NCI-H1930 (cell line): ENCODE results near the gene RAP1GAP.

ENCODE experiments used
- DNase-seq, 2 experiments: peaks; one replicate each; lab custom pipeline; 2025; lab: John Stamatoyannopoulos, UW

The RAP1GAP gene

DNA sequence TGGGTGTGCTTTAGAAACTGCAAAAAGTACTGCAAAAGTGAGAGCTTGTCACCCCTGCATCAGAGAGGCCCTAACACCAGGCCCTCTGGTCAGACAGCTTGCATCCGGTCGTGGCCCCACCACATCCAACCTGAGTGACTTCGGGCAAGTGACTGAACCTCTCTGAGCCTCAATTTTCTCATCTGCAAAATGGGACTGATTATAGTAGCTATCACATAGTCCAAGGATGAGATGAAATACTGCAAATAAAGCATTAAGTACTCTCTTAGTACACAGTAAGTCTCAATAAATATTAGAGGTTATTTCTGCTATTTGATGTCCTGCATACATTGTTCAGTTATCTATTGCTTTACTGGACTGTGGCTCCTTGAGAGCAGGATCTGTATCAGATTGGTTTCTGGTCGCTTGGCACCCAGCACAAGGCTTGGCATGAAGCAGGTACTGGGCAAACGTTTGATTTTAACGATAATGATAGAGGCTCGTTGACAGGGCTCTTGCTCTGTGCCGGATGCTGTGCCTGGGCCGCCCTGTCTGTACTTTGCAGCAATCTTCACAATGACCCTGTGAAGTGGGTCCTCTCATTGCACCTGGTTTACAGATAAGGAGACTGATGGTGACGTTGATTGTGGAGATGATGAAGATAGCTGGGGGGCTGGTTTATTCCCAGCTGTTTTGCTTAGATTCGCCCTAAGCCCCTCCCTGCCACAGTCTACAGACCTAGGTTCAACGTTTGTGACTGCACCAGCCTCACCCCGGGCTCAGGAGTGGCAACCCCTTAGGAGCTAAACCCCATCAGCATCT lies 43.6 kb downstream of the RAP1GAP start:
- DNase-seq: no peak

DNA sequence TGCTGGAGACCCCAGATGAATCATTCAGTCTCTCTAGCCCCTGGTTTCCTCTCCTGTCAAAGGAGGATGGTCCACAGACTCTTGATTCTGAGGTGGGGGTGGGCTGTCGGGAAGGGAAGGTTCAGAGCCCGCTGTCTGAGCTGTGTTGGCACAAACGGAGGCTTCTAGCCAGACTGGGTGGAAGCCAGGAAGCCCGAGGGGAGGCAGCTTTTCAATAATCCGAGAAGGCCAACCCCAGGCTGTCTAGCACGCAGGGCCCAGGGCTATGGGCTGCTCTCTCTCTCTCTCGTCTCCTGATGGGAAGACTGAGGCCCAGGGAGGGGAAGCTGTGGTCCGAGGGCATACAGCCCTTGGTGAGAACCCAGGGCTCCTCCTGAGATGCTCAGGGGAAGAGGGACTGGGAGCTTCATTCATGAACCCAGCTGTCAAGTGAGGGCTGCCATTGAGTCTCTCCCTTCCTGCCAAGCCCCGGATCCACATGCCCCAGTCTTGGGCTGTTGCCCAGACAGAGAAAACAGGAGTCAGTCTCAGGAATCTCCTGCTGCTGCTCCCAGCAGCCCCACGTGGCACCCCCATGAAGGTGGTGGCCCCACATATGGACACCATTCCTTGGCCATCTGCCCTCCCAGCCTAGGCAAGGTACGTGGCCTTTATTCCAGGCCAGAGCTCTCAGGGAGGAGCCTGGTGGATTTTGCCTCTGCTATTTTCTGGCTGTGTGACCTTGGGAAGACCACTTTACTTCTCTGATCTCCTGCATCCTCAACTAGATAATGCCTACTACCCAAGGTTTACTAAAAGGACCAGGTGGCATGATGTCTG lies 44.4 kb downstream of the RAP1GAP start:
- DNase-seq: no peak

DNA sequence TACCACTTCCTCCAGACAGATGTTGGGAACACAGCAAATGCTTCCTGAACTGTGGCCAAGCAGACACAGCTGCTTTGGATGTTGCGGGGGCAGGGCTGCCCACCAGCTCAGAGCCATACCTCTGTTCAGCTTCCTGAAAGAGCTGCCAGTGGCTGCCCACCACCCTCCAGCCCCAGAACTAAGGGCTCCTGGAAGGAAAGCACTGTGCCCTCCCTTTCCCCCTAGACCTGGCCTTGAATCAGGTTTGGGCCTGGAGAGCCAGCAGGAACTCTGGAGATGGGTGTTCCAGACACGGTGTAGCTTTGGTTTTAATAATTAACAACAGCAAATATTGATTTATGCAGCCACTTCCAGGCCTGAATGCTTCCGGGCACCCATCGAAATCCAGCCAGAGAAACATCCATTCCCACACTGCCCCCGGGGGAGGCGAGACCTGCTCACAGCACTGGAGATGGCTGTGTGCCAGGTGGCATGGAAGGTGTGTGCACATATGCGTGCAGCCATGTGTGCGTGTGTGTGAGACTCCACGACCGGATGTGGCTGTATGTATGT lies 45.7 kb downstream of the RAP1GAP start:
- no peak for DNase-seq

DNA sequence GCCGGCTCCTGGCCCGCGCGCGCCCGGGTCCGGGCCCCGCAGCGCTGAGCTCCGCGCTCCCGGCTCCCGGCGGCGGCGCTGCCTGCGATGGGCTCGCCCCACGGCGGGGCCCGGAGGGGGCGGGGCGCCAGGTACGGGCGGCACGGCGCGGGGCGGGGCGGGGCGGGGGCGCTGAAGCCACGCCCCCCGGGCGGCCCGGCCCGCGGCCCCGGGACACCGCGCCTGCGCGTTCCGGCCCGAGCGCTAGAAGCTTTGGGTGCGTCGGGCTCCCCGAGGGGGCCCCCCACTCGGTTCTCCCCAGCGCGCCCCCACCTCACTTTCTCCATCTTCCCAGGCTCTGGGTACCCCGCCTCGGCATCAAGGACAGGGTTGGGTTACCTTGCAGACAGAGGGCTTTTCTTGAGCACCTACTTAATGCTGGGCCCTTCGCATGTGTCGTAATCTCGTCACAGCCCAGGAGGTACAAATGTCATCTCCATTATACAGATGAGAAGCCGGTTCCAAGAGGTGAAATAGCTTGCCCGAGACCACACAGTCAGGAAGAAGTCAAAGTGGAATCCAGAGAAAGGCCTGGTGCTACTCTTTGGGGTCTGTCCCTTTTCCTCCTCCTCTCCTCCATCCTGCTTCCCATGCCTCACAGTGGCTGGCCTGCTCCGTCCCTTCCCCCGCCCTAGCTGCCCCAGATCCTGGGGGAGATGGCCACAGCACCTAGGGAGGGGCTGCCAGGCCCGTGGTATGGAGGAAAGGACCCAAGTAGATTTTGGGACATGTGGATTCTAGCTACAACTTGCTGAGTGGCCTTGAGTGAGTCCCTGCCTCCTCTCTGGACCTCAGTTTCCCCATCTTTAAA lies 46.5 kb downstream of the RAP1GAP start:
- no peak for DNase-seq

DNA sequence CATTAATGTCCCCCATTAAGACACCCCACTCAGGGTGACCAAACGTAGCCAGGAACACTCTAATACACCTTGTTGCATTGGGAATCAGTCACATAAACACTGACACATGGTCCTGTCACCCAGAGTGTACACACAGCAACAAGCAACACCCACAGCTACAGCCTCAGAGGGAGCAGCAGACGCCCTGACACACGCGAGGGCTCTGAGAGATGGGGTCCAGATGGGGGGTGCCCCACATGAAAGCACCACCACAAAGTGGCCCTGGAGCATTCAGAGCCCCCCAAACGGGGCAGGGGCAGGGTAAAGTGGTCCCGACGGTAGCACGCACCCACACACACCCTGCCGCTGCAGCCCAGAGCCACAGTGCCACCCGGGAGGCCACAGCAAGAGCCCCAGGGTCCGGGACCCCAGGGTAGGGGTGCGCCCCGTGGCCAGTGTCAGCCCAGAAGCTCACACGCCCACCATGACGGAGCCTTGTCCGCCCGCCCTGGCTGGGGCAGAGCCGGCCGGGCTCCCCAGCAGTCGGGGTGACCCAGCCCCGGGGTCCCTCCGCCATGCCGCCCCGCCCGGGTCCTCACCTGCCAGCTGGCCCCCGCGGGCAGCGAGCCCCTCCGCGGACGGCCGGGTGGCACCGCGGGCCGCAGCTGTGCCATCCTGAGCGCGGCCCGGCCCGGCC lies 47.3 kb downstream of the RAP1GAP start:
- no peak for DNase-seq

DNA sequence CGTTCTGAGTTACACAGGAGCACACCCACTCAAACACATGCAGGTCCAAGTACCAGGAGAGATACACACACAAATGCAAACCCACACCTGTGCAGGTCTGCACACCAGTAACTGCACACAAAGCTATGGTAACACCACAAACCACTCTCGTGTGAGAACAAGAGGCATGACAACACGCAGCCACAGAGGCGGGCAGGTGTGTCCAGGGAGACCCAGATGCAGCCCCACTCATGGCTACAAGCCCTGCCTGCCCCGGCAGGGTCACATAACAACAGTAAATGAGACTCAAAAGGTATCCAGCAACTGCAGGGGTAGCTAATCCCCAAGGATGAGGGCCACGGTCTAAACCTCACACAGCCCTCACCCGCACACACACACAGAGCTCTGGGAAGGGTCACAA lies 48.1 kb downstream of the RAP1GAP start:
- no peak for DNase-seq

DNA sequence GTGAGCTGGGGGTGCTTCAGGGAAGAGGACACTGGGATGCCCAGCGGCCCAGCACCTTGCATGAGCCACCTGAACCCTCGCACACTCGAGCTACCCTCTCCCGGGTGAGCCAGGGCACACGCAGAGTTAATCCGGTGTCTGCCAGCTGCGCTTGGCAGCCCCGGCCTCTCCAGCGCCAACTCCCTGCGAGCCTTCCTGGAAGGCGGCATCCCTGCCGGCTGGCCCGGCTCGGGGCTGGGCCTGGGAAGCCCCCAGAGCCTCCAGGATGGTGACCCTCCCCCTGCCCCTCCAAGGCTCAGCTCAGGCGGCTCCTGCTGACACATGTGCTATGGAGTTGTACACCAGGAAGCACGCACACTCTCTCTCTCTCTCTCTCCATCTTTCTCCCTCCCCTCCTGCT lies 48.7 kb downstream of the RAP1GAP start:
- DNase-seq: no peak

DNA sequence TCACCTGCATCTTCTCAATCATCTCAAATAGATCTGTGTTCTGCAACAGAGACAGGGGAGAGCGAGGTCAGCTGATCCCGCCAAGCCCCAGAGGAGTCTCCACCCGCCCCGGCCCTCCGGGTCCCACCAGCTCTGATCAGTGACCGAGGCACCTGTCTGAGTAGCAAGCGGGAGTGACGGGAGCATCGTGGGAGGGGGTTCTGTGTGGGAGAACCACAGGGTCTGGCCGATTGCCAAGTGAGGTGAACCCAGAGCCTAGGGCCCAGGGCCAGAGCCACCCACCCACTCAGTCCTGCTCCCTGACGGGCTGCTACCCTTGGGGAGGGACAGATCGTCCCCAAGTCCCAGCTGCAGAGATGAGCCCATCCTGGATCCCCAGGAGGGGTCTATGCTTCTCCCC lies 49.1 kb downstream of the RAP1GAP start:
- no peak for DNase-seq

DNA sequence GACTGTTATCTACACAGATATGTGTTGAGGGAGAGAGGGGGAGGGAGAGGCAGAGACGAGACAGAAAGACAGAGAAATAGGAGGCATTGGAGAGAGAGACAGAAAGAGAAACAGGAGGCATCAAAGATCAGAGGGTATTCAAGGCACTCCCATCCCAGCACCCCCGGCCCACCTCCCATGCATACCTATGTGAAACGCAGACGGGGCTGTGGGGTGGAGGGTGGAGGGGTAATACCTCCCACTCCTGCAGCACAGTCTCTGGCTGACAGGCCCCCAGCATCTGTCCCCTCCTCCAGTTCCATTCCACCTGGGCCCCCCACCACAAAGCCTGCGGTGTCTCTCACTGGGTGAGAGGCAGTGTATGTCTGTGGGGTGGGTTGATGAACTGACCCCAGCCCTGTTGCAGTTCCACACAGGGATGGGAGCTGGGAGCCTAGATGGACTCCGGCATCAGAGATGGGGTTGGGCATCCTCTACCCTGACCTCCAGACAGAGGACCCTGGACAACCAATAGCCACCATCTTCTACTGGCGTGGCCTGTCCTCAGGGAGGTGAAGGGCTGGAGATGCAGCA lies 49.7 kb downstream of the RAP1GAP start:
- DNase-seq: no peak

DNA sequence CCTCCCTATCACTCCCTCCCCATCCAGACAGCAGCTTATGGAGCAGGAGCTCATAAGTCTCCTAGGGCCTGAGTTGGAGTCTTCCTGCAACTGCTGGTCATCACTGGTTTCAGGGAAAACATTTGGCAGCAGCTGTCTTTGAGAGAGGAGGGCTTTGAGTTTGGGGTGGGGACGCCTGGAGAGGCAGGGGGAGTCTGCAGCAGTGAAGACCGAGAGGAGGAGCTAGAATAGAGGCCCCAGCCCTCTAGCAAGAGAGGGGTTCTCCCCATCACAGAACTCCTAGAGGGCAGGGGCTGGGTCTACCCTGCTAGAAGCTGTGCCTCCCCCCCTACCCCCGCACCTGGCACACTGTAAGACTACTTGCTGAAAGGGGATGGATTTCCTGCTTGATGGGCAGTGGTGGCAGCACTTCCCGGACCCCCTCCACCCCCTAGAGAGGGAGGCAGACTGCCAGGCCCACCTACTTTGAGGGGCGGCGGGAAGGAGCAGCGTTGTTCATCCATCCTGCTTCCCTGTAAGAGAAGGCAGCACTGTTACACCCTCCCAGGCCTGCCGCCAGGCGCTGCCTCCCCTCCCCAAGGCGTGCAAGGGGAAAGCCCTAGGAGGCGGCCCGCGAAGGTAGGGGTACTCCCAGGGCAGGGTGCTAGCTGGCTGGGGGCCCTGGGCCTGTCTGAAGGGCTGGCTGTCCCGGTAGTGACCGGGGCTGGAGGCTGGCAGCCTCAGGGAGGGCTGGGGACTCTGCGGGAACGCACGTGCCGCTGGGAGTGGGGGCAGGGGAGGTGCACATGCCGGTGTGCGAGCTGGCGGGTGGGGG lies 50.4 kb downstream of the RAP1GAP start:
- DNase-seq: no peak

DNA sequence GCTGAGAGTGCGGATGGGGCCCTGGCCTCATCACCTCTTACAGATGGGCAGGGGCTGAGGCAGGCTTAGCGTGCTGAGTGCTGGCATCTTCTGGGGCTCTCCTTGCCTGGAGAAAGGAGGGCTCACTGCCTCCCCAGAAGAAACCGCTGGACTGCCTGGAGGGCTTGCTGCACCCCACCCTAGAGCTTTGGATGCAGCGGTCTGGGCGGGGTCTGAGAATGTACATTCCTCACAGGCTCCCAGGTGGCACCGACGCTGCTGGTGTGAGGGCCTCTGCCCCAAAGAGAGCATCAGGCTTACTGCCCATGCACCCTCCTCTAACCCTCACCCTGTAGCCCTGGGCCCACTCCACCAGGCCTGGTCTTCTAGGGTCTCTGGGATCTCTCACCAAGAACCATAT lies 51.1 kb downstream of the RAP1GAP start:
- DNase-seq: no peak

DNA sequence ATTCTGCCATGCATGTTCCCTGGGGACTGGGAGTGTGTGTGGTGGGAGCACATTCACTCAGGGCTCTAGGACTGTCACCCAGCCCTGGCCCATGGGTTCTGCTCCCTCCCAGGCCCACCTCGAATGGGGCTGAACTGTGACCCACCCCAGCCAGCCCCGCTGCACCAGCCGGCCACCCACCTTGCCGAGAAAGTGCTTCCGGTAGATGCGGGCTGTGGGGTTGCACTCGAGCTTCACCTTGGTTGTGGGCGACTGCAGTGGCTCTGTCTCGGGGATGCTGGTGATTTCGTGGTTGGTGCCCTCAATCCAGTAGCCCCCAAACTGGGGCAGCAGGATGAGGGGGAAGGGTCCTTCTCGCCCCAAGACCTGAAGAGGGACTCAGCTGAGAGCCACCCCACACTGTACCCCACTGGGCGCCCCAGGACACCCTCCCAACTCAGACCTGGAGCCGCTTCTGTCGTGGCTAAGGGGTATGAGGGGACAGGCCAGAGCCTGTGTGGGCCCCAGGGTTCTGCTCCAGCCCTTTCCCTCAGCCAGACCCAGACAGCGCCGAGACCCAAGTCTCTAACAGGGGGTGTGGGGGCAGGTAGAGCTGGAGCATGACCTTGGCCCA lies 51.9 kb downstream of the RAP1GAP start:
- DNase-seq: no peak

DNA sequence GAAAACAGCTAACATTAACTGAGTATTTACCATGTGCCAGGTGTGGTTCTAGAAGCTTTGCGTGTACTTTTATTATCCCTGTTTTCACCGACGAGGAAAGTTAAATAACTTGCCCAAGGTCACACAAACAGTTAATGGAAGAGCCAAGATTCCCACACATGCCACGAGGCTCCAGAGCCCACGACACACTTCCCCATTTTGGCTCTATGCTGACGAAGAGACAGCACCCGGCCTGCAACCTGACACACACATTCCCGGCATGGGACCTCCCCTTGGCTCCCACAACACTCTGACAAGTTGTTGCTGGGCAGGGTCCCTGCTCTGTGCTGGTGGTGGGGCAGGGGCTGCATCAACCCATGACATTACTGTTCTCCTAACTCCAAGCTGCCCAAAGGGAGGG lies 52.8 kb downstream of the RAP1GAP start:
- no peak for DNase-seq

DNA sequence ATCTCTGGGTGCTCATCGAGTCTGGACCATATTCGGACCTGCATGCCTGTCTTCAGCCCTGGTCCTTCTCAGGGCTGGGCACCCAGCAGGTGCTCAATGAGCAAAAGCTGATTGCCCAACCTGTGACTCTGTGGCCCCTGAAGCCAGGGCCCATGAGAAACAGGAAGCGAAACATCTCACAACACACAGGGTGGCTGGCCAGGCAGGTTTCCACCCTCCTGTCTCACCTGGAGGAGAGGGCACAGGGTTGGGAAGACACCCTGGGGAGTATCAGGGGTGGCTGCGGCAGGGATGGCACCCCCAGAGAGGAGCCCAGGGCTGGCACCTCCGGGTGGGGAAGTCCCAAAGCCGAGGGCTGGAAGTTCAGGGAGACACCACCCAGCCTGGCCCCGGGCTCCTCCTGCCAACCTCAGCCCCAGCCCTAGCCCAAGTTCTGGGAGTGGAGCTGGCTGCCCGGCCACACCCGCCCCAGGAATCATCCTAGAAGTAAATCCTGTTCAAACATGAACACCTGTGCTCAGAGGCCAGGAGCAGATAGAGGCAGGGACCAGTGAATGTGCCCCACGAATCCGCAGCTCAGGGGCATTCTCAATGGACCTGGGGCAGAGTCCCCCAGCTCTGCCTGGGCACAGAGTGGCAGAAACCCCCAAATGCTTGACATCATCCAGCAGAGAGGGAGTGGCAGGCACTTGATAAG lies 54.6 kb downstream of the RAP1GAP start:
- DNase-seq: no peak

DNA sequence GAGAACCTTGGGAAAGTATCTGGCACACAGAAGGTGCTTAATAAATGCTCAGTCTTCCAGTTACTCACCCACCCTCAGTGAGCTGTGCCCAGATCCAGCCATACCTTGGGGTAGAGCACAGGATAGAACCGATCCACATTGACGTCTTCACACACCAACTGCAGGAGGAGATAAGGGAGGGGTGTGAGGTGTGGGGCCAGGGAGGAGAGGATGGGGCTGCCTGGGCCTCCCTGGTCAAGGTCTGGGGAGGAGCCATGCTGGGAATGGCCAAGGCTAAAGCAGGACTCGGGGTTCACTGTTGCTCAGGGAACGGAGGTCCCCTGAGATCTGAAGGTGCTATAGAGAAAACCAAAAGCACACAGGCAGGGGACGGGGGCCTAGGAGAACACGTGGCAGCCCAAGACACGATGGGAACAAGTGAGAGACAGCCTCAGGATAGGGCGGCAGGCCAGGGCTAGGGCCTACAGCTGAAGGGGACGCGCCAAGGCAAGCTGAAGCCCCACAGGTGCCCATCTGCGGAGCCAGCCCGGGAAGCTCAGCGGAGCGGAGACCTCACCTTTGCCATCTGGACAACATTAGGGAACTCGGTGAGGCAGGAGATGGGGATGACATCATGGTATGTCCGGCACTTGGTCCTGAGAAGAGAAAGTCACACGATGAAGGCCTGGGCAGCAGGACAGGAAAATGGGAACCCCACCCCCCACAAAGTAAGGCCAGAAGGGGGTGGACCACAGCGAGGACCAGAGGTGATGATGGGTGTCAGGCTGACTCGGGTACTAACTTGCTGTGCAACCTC lies 55.9 kb downstream of the RAP1GAP start:
- DNase-seq: no peak

DNA sequence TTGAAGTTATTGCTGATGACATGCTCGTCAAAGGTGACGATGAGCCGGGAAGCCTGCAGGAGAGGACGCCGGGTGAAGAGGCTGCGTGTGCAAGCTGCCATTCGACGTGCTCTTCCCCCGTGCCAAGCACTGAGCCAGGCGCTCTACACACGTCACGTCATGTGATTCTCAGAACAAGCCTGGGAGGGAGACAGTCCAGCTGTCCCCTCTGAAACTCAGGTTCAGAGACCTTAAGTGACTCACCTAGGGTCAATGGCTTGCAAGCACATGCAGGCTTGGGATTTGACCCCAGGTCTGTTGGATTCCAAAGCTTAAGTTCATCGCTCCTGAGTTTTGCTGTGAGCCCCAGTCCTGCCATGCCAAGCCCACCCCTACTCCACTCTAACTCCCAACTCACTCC lies 57.1 kb downstream of the RAP1GAP start:
- no peak for DNase-seq

DNA sequence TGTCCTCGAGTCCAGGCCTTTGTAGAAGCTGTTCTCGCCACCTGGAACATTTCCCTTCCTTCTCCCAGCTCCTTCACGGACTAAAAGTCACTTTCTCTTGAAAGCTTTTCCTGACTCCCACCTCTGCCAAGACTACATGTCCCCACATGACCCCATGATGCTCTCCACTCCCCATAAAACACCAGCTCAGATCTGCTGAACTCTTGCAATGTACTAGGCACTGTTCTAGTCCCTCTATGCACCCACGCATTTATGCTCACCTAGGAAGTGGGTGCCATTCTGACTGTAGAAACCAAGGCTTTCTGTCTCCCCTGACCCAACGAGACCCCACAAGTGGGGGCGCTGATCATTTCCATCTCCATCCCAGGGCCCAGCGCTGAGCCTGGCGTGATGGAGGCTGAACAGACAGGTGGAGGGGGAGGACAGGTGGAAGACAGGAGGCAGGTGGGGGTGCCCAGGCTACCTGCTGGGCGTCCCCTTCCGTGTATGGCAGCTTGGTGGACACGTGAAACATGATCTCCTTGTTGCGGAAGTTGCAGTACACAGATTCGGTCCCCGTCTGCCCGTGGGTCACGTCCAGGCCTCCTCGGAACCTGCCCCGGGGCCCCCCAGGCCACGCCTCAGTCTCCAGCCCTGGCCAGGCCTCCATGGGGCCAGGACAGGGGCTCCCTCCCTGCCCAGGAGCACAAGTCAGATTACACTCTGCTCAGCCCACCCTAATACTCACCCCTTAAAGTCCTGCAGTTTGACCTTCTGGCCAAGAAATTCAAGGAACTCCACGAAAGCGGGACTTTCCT lies 58.0 kb downstream of the RAP1GAP start:
- DNase-seq: no peak

DNA sequence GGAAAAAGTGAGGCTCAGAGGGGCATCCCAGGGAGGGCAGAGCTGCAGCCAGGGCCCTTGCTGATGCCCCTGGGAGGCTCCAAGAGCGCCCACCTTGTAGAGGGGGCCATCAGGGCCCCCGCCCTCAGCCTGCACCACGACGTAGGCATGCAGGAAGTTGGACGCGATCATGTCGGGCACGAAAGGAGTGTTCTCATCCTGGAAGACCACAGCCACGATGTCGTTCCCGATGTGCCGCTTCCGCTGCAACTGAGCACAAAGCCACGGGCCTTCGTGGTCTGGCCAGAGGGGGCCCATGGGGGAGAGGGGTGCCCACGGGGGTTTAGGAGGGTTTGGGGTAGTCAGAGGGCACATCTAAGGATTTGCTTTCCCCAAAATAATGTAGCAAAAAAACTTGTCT lies 59.1 kb downstream of the RAP1GAP start:
- no peak for DNase-seq
